Right forelimb (tissue), 1 donor: ENCODE results near the gene TCF12.
"Not testable (repeated sequence)": the region's sequence is repeated elsewhere in the genome, so short reads cannot be mapped to it uniquely, and the experiment has no call there.

Source experiments
- DNase-seq: peaks from one replicate; pipeline ENCODE4 v3.0.0-alpha.2; 2018

TCF12 gene

GRCh38 chr15:57097919-57098543, 179.6 kb downstream of the TCF12 start:
- DNase-seq: not testable (repeated sequence)

GRCh38 chr15:57098896-57099295, 180.5 kb downstream of the TCF12 start:
- DNase-seq: no peak

GRCh38 chr15:57100136-57100539, 181.7 kb downstream of the TCF12 start:
- no peak for DNase-seq

- DNase-seq: no peak
Observed at GRCh38 chr15:57102858-57103257, 184.4 kb downstream of the TCF12 start.

- no peak for DNase-seq
Observed at GRCh38 chr15:57108296-57108695, 189.9 kb downstream of the TCF12 start.

GRCh38 chr15:57109005-57109404, 190.6 kb downstream of the TCF12 start:
- DNase-seq: no peak

GRCh38 chr15:57111002-57111401, 192.6 kb downstream of the TCF12 start:
- no peak for DNase-seq

- DNase-seq: no peak
Observed at GRCh38 chr15:57112178-57112577, 193.7 kb downstream of the TCF12 start.

GRCh38 chr15:57114070-57114469, 195.6 kb downstream of the TCF12 start:
- no peak for DNase-seq

- DNase-seq: no peak
Observed at GRCh38 chr15:57118013-57118799, 199.8 kb downstream of the TCF12 start.

- DNase-seq: no peak
Observed at GRCh38 chr15:57122080-57122840, 203.8 kb downstream of the TCF12 start.

- no peak for DNase-seq
Observed at GRCh38 chr15:57124036-57124435, 205.6 kb downstream of the TCF12 start.

- DNase-seq: no peak
Observed at GRCh38 chr15:57129064-57129463, 210.6 kb downstream of the TCF12 start.

GRCh38 chr15:57130956-57131355, 212.5 kb downstream of the TCF12 start:
- DNase-seq: no peak

- DNase-seq: no peak
Observed at GRCh38 chr15:57133127-57133968, 214.9 kb downstream of the TCF12 start.

- DNase-seq: no peak
Observed at GRCh38 chr15:57134071-57134605, 215.7 kb downstream of the TCF12 start.

GRCh38 chr15:57134851-57135250, 216.4 kb downstream of the TCF12 start:
- DNase-seq: no peak

- no peak for DNase-seq
Observed at GRCh38 chr15:57135800-57136199, 217.4 kb downstream of the TCF12 start.

- no peak for DNase-seq
Observed at GRCh38 chr15:57138349-57138788, 219.9 kb downstream of the TCF12 start.

- no peak for DNase-seq
Observed at GRCh38 chr15:57143511-57144078, 225.2 kb downstream of the TCF12 start.

GRCh38 chr15:57144448-57144847, 226.0 kb downstream of the TCF12 start:
- no peak for DNase-seq
